ENCODE data around the gene UAP1L1. TPM values are rescaled to one million over a fixed set of nuclear protein-coding genes. Genes with fewer than 3 reads are reported as not detected.
A peak's percentile ranks its signal among the peaks of the same experiment; 100 is the strongest.

The UAP1L1 gene
- total RNA-seq, 1 experiment from 2014 or later: 6.6 TPM

DNA sequence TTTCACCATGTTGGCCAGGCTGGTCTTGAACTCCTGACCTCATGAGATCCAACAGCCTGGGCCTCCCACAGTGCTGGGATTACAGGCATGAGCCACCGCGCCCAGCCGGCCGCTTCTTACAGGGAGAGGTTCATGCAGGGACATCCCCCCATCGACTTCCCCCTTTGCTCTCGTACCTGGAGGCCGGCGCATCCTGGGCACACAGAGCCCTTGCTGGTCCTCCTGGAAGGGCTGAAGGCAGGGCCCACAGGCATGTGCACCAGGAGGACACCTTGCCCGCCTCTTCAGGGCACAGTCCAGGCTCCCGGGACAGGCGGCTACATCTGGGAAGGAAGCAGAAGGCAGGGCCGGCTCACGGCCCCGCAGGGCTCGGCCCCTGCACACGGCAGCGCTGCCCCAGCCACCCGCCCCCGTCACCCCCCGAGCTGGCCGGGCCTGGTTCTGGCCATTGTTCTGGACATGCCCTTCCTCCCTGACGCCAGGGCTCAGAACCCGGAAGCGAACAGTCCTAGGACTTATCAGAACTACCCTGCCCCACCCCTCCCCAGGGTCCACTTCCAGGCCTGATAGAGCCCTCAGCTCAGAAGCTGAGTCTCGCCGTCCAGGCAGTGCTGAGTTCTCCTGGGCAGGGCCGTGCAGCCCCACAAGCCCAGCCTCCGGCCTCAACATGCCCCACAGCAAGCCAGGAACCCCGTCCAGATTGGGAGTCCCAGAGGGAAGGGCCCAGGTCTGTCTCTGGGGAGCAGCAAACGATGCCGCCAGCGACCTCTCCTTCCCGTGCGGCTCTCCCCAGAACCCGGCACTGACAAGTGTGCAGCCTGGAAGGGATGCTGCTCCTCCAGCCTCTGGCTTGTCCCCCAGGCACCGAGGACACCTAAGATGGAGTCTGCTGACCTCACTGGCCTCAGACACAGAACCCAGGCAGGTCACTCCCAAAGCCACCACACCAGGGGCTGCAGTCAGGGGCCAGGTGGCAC, 34.3 kb upstream of the UAP1L1 start:
- DNase-seq (ENCODE audit: low spot score): no peak

DNA sequence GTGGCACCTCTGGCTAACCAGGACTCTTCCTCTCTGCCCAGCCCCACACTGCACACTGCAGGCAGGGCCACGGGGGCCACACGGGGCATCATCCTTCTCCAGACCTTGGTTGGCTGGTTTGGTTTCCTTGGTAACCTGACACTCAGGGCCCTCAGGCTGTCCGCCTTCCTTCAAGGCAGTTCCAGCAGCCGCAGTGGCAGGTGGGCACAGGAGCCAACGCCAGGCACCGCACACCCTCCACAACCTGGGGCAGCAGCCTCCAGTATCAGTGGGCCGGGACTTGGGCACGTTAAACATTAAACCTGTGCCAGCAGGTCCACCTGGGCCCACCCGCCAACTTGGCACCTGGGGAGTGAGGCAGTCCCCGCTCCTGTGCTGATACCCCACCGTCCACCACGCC, 33.3 kb upstream of the UAP1L1 start:
- DNase-seq (ENCODE audit: low spot score): no peak

DNA sequence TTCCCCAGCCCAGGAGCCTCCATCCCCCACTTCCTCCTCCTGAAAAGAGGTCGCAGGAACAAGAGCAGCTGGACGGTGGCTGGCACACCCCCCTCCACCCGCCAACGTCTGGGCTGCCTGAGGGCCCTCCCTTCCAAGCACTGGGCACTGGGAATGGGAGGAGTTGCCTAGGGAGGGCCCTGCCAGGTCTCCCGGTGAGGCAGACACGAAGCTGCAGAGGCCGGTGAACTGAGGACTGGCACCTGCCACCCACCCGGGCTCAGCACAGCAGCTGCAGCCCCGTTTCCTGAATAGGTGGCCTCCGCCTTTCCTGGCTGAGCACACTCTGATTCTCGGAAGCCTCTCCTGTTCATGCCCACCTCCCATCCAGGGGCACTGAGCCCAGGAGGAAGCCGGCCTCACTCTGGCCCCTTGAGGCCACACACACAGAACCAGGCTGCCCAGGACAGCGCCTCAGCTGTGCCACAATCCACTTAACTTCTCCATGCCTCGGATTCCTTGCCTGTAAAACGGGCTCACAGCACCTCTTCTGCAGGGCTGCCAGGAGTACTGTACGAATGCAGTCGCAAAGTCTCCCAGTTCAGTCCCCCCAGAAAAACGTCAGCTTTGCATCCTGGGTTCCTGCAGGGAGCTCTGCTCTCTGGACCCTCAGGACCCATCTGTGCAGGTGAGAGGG, 32.7 kb upstream of the UAP1L1 start:
- DNase-seq (ENCODE audit: low spot score): no peak

DNA sequence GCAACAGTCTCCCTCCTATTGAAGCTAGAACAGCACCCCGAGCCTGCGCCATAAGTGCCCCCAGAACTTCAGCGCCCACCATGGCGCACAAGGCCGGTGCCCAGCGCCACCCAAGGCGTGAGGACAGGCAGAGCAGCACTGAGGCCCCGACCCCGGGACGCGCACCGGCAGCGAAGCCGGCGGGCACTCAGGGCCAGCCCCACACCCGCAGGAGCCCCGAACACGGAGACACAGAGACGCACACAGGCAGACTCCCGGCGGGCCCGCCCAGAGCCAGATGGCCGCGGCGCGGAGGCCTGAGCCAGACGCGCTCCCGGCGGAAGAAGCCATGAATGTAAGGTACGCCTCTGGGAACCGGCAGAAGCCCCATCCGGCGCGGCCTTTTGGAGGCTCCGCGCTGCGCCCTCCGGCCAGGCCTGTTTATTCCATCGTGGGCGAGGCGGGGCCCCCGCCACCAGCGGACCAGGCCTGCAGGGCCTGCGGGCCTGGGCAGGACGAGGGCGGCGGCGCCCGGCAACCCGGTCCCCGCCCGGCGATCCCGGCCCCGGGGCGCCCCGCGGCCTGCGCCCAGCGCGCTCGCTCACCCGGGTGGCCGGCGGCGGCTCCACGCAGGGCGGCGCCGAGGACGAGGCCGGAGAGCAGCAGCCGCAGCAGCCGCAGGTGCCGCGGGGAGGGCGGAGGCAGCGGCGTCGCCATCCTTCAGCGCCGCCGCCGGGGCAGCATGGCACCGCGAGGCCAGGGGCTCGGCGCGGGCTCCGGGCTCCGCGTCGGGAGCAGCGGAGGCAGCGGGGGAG, 31.8 kb upstream of the UAP1L1 start:
- DNase-seq (ENCODE audit: low spot score): no peak

DNA sequence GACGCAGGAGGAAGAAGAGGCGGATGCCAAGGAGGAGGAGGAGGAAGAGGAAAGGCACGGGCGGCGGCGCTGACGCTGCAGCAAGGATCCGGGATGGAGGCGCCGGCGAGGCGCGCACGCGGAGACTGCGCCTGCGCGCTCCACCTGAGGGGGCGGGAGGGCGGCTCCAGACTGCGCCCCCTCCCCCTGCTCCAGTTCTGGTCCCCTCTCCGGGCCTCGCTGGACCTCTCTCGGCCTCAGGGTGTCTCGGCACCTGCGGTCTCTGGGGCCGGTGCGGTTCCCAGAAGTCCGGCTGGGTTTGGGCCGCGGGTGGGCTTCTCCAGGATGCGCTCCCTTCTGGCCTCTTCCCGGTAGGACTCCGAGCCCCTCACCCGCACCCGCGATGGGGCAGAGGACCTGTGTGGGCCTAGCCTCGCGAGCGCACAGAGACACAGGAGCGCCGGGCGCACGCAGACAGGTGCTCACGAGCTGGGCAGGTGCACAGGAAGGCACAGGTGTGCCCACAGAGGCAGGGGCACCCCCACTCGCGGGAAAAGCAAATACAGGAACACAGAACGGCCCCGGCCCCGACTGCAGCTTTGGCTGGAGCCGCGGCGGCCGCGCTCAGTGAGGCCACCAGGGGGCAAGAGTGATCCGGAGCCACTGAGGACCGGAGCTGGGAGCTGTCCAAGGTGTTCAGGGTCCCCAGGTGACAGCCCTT, 31.1 kb upstream of the UAP1L1 start, which contains the start of gene NPDC1:
TSS of gene NPDC1 (minus strand) at position 90 of the 700 bp plus-strand sequence. CDS start 188 bp downstream, outside the sequence.
- peak; percentile 56 for DNase-seq (ENCODE audit: low spot score)

DNA sequence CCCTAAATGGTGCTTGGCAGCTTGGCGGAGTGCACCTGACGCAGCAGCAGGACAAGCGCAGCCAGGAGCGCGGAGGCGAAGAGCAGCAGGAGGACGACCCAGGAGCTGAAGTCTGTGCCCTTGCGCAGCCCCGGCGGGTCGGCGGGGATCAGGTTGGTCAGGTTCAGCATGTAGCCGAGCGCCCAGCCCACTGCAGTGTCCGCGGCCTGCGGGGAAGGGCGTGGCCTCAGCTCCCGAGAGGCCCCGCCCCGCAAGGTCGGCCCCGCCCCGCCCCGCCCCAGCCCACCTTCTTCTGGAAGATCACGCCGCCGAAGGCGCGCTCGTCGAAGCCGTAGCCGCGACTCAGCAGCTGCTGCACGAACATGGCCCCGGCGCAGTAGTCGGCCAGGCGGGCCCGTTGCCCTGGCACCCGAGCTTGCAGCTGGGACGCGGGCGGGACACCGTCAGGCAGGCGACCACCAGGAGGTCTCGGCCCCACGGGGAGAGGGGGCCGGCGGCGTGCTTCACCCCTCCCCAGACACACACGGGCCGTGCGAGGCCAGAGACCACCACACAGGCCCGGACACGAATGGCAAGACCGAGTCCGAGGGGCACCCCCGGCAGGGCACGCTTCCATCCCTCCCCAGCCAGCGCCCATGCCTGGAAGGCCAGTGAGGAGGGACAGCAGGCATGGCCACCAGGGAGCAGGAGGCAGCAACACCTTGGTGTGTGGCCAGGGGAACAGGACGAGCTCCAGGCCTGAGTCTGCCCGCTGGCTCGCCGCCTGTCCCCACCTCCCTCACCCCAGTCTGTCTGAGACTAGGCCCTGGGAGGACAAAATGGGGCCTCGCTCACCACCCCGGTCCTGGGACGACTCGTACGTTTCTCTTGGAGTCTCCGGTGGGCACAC, 28.4 kb upstream of the UAP1L1 start:
- DNase-seq (ENCODE audit: low spot score): no peak

DNA sequence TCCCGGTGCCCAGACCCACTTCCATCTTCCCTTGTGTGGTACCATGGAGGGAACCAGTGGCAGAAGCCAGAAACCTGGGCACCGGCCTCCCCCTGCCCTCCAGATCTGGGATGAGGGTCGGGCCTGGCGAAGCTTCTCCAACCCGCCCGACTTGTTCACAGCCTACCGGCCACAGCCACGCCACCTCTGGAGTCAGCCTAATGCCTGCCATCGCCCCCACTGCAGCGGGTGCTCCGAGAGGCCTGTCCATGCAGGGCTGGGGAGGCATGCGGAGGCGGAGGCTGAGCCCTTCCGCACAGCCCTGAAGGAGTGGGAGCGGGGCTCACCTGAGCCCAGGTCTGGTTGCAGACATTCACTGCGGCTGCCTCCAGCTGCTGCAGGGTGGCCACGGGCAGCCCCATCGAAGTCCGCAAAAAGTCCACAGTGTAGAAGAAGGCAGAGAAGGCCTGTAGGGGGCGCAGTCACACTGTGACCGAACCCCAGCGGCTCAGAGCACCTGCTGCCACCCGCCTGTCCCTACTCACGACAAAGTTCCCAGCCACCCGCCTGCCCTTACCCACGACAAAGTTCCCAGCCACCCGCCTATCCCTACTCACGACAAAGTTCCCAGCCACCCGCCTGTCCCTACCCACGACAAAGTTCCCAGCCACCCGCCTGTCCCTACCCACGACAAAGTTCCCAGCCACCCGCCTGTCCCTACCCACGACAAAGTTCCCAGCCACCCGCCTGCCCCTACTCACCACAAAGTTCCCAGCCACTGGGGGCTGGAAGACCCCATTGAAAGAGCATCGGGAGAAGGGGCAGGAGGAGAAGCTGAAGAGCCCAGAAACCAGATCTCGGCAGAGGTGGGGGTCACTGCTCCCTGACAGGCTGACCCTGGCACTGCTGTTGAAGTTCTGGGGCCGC, 27.5 kb upstream of the UAP1L1 start:
- no peak for DNase-seq (ENCODE audit: low spot score)

DNA sequence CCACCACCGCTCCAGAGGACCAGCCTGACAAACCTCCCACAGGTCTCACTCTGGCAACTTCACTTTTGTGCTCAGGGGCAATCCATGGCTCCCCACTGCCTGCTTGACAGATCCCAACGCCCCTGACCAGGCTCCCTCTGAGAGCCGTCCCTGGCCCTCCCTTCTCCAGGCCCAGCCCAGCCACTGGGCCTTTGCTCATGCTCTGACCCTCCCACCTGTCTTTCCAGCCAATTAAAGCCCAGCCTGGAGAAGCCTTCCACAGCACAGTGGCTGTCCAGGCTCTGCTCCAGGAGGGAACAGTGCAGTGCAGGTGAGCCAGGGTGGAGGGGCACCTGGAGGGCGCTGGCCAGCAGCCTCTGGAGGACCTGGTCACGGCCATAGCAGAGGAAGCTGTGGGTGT, 26.7 kb upstream of the UAP1L1 start:
- no peak for DNase-seq (ENCODE audit: low spot score)

DNA sequence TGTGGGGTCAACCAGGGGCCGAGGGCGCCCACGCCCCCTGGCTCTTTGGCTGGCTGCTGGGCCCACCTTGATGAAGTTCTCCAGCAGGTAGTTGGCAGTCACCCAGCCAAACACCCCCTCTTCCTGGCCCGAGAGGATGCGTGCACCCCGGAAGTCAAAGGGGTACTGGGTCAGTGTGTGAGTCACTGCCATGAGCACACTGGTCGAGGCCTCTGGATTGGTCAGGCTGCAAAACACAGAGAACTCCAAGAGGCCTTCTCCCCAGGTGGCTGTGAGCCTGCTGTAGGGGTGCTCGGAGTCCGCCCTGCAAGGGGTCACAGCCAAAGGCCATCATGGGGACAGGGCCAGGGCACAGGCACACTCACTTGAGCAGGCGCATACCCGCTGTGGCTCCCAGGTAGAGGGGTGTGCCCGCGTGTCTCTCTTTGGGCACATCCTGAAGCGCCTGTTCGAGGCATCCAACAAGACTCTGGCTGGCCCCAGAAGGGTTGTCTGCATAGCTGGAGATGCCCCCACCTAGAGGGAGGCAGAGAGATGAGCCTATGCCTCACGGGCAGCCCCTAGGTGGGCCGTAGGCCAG, 26.1 kb upstream of the UAP1L1 start:
- no peak for DNase-seq (ENCODE audit: low spot score)

DNA sequence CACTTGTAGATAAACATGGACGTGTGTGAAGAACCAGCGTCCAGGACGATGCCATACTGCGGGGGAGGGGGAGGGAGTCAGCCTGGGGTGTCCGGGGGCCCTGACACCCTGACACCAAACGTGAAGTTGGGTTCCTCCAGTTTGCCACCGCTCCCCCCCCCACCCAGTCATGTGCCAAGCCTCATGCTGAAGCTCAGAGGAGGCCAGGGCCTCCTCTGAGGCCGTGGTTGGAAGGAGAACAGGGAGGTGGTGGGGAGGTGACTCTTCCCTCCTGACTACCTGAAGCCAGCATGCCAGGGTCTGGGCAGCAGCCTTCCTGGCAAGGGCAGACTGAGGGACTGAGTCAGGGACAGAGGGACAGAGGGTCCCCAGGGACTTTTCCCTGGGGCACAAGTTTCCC, 25.0 kb upstream of the UAP1L1 start:
- no peak for DNase-seq (ENCODE audit: low spot score)

DNA sequence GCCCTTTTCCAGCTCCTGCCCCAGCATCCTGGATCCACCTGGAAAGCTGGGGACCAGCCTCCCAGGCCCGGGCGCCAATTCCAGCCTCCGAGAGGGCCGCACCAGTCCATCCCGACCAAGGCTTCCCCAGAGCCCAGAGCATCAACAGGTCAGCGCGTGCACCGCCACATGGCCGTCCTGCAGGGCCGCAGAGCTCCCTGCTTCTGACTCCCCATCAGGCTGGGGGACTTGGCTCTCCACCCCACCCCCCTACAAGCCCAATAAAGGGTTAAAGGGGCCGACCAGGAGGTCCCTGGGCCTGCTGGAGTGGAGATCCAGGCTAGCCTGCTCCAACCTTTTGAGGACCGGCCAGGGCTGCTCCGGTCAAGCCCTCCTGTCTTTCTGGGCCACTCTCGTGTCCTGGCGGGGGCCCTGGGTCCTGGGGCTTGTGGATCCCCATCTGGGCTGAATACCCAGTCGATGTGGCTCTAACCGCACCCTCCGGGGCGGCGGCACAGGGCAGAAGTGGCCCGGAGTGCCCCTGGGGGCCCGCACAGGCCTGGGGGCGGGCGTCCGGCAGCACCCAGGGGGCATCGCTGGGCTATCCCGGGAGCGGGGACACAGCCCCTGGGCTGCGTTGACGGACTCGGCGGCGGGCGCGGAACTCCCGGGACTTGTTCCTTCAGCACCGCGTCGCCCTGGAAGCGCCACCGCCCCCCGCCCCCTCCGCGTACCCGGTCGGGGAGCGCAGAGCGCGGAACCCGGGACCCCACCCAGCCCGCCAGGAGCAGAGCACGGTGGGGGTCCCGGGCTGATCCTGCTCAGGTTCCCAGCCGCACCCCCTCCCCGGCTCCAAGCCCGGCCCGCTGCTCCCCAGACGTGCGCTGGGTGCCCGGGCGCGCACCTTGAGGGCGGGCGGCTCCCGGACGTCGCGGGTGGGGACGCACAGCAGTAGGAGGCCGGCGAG, 24.0 kb upstream of the UAP1L1 start:
- DNase-seq (ENCODE audit: low spot score): no peak

DNA sequence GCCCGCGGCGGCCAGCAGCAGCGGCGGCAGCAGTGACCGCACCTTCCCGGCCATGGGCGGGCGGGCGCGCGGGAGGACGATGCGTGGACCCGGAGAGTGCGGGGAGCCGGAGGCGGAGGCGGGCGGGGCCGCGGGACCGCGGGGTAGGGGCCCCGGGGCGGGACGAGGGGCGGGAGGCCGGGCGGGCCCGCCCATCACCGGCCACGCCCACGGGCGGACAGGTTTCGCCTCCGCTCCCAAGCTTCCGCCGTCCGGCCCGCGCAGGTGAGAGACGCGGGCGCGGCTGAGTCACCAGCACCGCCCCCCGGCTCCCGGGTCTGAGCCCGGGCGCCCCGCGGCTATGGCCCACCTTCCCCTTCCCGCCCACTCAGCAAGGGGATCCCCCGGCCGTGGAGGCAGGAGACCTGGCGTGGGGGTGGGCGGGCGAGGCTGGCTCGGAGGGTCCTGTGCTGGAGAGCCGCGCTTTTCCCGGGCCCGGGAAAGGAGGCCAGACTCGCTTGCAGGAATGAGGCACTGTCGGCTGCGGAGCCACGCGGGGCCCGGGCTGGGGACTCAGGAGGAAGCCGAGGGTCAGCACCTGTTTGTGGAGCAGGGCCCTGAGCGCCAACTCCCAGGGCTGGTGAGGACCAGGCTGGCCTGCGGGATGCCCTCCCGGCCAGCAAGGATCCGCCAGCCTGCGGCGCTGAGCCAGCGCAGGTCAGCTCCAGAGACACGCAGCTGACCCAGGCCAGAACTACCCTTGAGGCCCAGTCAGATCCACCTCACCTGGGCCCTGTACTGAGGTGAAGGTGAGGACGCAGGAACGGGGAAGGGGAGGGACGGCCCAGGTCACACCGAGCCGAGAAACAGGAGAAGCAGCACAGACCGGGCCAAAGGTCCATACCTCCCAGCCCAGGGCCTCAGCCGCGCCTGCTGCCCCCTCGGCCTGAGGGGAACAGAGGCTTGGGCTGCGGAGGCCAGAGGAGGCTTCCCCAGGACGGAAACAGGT, 23.1 kb upstream of the UAP1L1 start, which contains the start of gene ENTPD2:
TSS of gene ENTPD2 (minus strand) at position 118 of the 988 bp plus-strand sequence. CDS start at position 54, 64 bp downstream.
- no peak for DNase-seq (ENCODE audit: low spot score)

DNA sequence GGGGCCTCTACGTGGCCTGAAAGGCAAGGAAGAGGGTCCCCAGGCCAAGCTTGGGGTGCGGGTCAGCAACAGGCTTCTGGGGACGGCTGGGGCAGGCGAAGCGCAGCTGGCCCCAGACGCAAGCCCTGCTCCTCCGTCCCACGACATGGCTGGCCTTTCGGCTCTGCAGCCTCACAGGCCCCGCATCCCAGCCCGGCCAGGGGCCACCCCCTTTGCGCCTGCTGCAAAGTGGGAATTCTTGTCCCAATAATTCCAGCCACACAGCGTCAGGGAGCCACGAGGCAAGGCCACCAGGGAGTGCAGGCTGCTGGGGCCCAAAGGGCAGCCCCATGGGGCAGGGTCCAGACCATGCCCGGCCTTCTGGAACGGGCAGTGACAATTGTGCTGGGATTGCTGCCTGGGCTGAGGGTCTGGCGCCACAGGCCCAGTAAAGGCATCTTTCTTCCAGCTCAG, 22.4 kb upstream of the UAP1L1 start:
- DNase-seq (ENCODE audit: low spot score): no peak

DNA sequence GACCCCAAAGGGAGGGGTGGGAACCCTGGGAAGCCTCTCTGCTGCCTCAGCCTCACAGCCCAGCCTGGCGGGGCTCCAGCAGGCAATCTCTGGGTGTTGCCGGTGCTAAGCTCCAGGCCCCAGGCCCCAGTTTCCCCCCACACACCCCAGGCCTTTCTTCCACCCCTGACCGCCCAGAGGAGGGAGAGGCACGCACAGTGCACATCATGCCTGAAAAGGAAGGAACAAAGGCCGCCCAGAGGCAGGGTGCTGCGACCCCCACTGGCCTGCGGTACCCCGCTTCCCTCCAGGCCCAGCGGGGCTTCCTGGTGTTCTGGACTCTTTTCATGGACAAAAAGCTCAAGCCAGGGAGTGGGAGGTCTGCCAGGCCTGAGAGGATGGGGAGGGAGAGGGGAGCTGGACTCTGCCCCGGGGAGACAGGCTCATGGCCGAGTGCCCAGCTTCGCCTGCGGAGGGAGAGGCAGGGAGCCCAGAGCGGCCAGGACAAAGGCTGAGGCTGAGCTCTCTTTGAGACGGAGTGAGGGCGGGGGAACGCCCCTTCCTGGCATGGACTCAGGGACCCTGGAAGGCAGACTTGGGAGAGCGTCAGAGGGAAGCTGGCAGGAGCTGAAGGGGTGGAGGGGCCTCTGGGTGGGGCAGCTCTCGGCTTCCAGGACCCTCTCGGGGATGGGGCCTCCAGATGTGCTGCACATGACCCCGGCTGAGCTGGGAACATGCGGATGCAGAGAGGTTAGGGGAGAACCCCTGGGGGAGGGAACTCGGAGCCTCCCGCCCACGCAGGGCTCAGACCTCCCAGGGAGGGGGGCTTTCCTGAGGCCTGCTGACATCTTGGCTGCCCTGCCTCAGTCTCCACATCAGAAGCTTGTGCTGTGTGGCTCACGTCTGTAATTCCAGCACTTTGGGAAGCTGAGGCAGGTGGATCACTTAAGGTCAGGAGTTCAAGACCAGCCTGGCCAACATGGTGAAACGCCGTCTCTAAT, 21.6 kb upstream of the UAP1L1 start:
- peak; percentile 42 for DNase-seq (ENCODE audit: low spot score)
